DMS53 (cell line): ENCODE measurements around the gene TNS1.

ENCODE experiments used
- DNase-seq: peaks from one replicate; lab custom pipeline; 2025; lab: John Stamatoyannopoulos, UW

The TNS1 gene

GRCh38 chr2:217980036-217980435 lies 22.8 kb downstream of the TNS1 start:
- DNase-seq: no peak

- DNase-seq: peak; percentile 42
These were observed 23.5 kb downstream of the TNS1 start for GRCh38 chr2:217979151-217979811.

- peak; percentile 49 for DNase-seq
These were observed 24.2 kb downstream of the TNS1 start for GRCh38 chr2:217978536-217979150.

- no peak for DNase-seq
These were observed 24.8 kb downstream of the TNS1 start for GRCh38 chr2:217977840-217978535.

GRCh38 chr2:217976301-217976700 lies 26.5 kb downstream of the TNS1 start:
- no peak for DNase-seq

- DNase-seq: no peak
These were observed 27.2 kb downstream of the TNS1 start for GRCh38 chr2:217975626-217976025.

GRCh38 chr2:217974389-217975005 lies 28.3 kb downstream of the TNS1 start:
- DNase-seq: no peak

GRCh38 chr2:217973008-217973787 lies 29.6 kb downstream of the TNS1 start:
- DNase-seq: no peak

GRCh38 chr2:217972490-217972889 lies 30.3 kb downstream of the TNS1 start:
- peak; percentile 51 for DNase-seq

- no peak for DNase-seq
These were observed 30.8 kb downstream of the TNS1 start for GRCh38 chr2:217972037-217972436.

- no peak for DNase-seq
These were observed 31.6 kb downstream of the TNS1 start for GRCh38 chr2:217971166-217971565.

GRCh38 chr2:217970206-217970605 lies 32.6 kb downstream of the TNS1 start:
- DNase-seq: no peak

GRCh38 chr2:217969588-217969987 lies 33.2 kb downstream of the TNS1 start:
- no peak for DNase-seq

GRCh38 chr2:217968023-217968422 lies 34.8 kb downstream of the TNS1 start:
- no peak for DNase-seq

GRCh38 chr2:217966423-217967070 lies 36.2 kb downstream of the TNS1 start:
- DNase-seq: peak; percentile 58

GRCh38 chr2:217964275-217965161 lies 38.3 kb downstream of the TNS1 start:
- DNase-seq: peak; percentile 49

GRCh38 chr2:217960351-217960750 lies 42.4 kb downstream of the TNS1 start:
- no peak for DNase-seq

- DNase-seq: no peak
These were observed 43.1 kb downstream of the TNS1 start for GRCh38 chr2:217959723-217960122.

GRCh38 chr2:217958884-217959225 lies 43.9 kb downstream of the TNS1 start:
- DNase-seq: no peak

- no peak for DNase-seq
These were observed 44.5 kb downstream of the TNS1 start for GRCh38 chr2:217958206-217958883.
